ENCODE measurements around the gene PDE4A. TPM values are rescaled to one million over a fixed set of nuclear protein-coding genes. Genes with fewer than 3 reads are reported as not detected.
A peak's percentile ranks its signal among the peaks of the same experiment; 100 is the strongest.

The PDE4A gene
- total and polyA plus RNA-seq, 2 of the 8 experiments (the other 6 are each of a cell fraction or from before 2014, with no cell fraction given) = 2.0 to 4.4 TPM

DNA sequence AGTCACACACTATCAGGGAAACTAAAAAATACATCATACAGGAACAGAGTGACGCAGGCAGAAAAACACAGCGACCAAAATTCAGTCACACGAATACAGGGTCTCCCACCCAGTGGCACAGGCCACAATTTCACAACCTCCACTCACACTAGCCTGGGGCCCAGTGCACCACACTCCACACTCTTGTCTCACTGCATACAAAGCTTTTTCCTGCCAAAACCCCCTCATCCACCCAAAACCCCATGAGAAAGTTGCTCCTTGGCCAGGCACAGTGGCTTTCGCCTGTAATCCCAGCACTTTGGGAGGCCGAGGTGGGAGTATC, 95.7 kb downstream of the PDE4A start:
- Histone ChIP-seq H3K4me3 (ENCODE audit: extremely low read depth in 1 of 4, insufficient read depth in 2 of 4, low read depth in 3 of 4, low read length in 4 of 4) (no peak overlapping the region), H3K4me1 (replicated peaks in 1 of 4; ENCODE audit: control insufficient read depth in 3 of 4, insufficient read depth in 4 of 4, low read length in 3 of 4) (peaks cover 0 to 29% (median 10%) of the 10 kb centered on the region in 4 experiments; a peak in 5 of 7 replicates), H2BK120ac (replicated peaks; ENCODE audit: low read depth, low read length) (no peak overlapping the region), H2BK20ac (ENCODE audit: low read length) (peak overlapping the region; percentile 15; the same call in 1 of the 2 replicates), H2BK12ac (ENCODE audit: low read depth, low read length) (peak overlapping the region; percentile 85; the same call in 1 of the 2 replicates), H3K79me1 (ENCODE audit: low read depth, low read length) (no peaks in the 10 kb centered on the region; the same call in 1 of the 2 replicates), H3K23ac (ENCODE audit: insufficient read length) (no peak overlapping the region), H3K27ac (ENCODE audit: low read depth, low read length) (no peak overlapping the region), H2BK5ac (ENCODE audit: low read depth, low read length) (no peak overlapping the region), H3K4ac (replicated peaks; ENCODE audit: insufficient read length, low read depth, low read length) (no peak overlapping the region), H2AFZ (ENCODE audit: low read length) (no peak overlapping the region), H3K27me3 (replicated peaks in 1 of 4; ENCODE audit: control insufficient read depth in 3 of 4, extremely low read depth in 1 of 4, insufficient read depth in 3 of 4, low read length in 3 of 4) (peaks cover 43 to 72% (median 67%) of the 10 kb centered on the region in 4 experiments; a peak in 6 of 7 replicates), H3K18ac (ENCODE audit: extremely low read depth, low read length) (no peak overlapping the region), H3K23me2 (ENCODE audit: low read depth, low read length) (peaks cover 30% of the 10 kb centered on the region), H2BK15ac (ENCODE audit: low read length) (peak overlapping the region; percentile 99), H3K9me3 (ENCODE audit: insufficient read depth in 2 of 2, low read depth in 1 of 2, low read length in 1 of 2) (no peaks in the 10 kb centered on the region), H3K4me2 (ENCODE audit: insufficient read depth in 1 of 2, low read depth in 2 of 2, low read length in 2 of 2) (no peak overlapping the region; a peak in 1 of 4 replicates), H4K5ac (ENCODE audit: insufficient read length, low read depth, low read length) (no peak overlapping the region), H3K36me3 (ENCODE audit: control insufficient read depth in 2 of 4, insufficient read depth in 4 of 4, low read length in 3 of 4) (no peaks in the 10 kb centered on the region), H2AK5ac (ENCODE audit: low read depth, low read length) (peak overlapping the region; percentile 96; the same call in 1 of the 2 replicates), H3K56ac (replicated peaks; ENCODE audit: insufficient read length, low read depth, low read length) (no peak overlapping the region), H3K9ac (replicated peaks in 1 of 4; ENCODE audit: extremely low read depth in 1 of 4, low read depth in 3 of 4, low read length in 3 of 4) (no peak overlapping the region), H4K8ac (ENCODE audit: extremely low read depth, insufficient read depth, low read length) (no peak overlapping the region), H3K79me2 (ENCODE audit: control insufficient read depth in 1 of 2, insufficient read depth in 2 of 2, low read length in 2 of 2) (no peaks in the 10 kb centered on the region), H3K14ac (ENCODE audit: insufficient read length) (no peak overlapping the region), H4K91ac (replicated peaks; ENCODE audit: insufficient read length, low read length) (no peak overlapping the region), H4K20me1 (replicated peaks in 1 of 2; ENCODE audit: control insufficient read depth in 1 of 2, insufficient read depth in 2 of 2, low read length in 2 of 2) (peaks cover 3 to 6% of the 10 kb centered on the region in 2 experiments)
- ChIA-PET POLR2A (ENCODE audit: partially characterized antibody) (interaction anchor here (1.0 to 1.5 kb wide), 4 partner anchors 8 to 26 kb away, joined by 3 to 6 read pairs (median 4); partner anchors contain the start of gene KEAP1), CTCF (ENCODE audit: partially characterized antibody) (interaction anchor here (0.8 to 5.6 kb wide), 8 partner anchors 8 to 86 kb away, joined by 3 to 46 read pairs (median 5); no protein-coding TSS in a partner anchor)
- DNase-seq (ENCODE audit: low read depth in 1 of 2, low spot score in 2 of 2) (no peak), FAIRE-seq (no peak)
- TF ChIP-seq HDAC6 (IDR thresholded peaks at IDR 0.05; ENCODE audit: low read depth, low read length) = no peak
- no peak for TF ChIP-seq CTBP2 (IDR thresholded peaks at IDR 0.05; ENCODE audit: borderline replicate concordance, insufficient read depth, insufficient read length, low read length)
- 77% methylated on average over 5 of the region's 5 CpGs; no CpG with 5 or more reads in 1 of the 2 experiments for WGBS, 2 experiments (ENCODE audit: extremely low coverage in 1 of 2, insufficient coverage in 1 of 2, insufficient read length in 1 of 2, insufficient replicate concordance in 2 of 2, low coverage in 1 of 2, low lambda C conversion rate in 2 of 2, missing lambda C conversion rate in 1 of 2)

Data from H1 (cell line).